Panc1 (cell line): ENCODE results near the gene FGFBP2. TPM values are rescaled to one million over a fixed set of nuclear protein-coding genes. Genes with fewer than 3 reads are reported as not detected.

ENCODE experiments used
- total RNA-seq: library from RNA; stranded (reverse); gene quantifications from one replicate; pipeline ENCODE4 v1.2.1, GENCODE V29; 2021; ENCODE audit not compliant: unreplicated experiment

FGFBP2 gene
- total RNA-seq, 1 experiment from 2014 or later = 0.33 TPM

Other genes starting within 250 kb of the FGFBP2 start
- 0.15 TPM for gene CD38, start 184.8 kb downstream of the FGFBP2 start, total RNA-seq
- 0.39 TPM for gene FGFBP1, start 24.4 kb downstream of the FGFBP2 start, total RNA-seq
- 0.18 TPM for gene PROM1, start 120.8 kb upstream of the FGFBP2 start, total RNA-seq